Tibial artery (tissue), 4 donors: ENCODE measurements around the gene CYP27A1.

Experiments used
- DNase-seq, 2 donors: peaks; one replicate each; pipeline ENCODE4 v3.0.0-alpha.2; 2019
- H3K27ac ChIP-seq, 2 donors: fragments of 200-600 bp; sonication (generic) in 1 of 2; 1 replicate in 1 of 2; 2 replicates in 1 of 2; pipeline ENCODE4 v1.5.1; 2018 to 2019; ENCODE audit warnings: mild to moderate bottlenecking in 1 of 2
- H3K27me3 ChIP-seq, 2 donors: fragments of 200-600 bp; sonication (generic) in 1 of 2; one replicate each; pipeline versions ENCODE4 v1.5.1 to v1.6.0; 2016 to 2019
- H3K36me3 ChIP-seq, 3 donors: fragments of 200-600 bp; sonication (generic) in 2 of 3; one replicate each; pipeline ENCODE4 v1.5.1; 2016 to 2019; ENCODE audit warnings: mild to moderate bottlenecking in 2 of 3
- H3K4me1 ChIP-seq, 4 donors: fragments of 200-600 bp; sonication (generic) in 2 of 4; 1 replicate in 3 of 4; 2 replicates in 1 of 4; pipeline ENCODE4 v1.5.1; 2016 to 2019
- H3K4me3 ChIP-seq, 2 donors: fragments of 200-600 bp; sonication (generic) in 1 of 2; 1 replicate in 1 of 2; 2 replicates in 1 of 2; pipeline ENCODE4 v1.5.1; 2018 to 2019; ENCODE audit warnings: mild to moderate bottlenecking in 2 of 2
- H3K9me3 ChIP-seq, 3 donors: fragments of 200-600 bp; sonication (generic) in 1 of 3; one replicate each; pipeline ENCODE4 v1.5.1; 2016 to 2019
- CTCF ChIP-seq, 2 experiments: fragments of 200-600 bp in 1 of 2; fragments of 450-650 bp in 1 of 2; IDR thresholded peaks; one replicate each; pipeline ENCODE4 v1.5.1; 2017 to 2019; ENCODE audit warnings: antibody characterized with exemption in 2 of 2, mild to moderate bottlenecking in 1 of 2, moderate library complexity in 1 of 2
- intact Hi-C: fragments of 100-400 bp; cut with DNase I; formaldehyde crosslinking; loops from one replicate; pipeline ENCODE4 v1.15.0; 2023; ENCODE audit warnings: low total_unique reads

CYP27A1 gene

GRCh38 chr2:218828477-218828778 lies 46.5 kb downstream of the CYP27A1 start:
- intact Hi-C loops, result no loop called here
- Histone ChIP-seq H3K9me3 (no peaks in the 10 kb centered on the region), H3K36me3 (no peaks in the 10 kb centered on the region), H3K27me3 (no peaks in the 10 kb centered on the region), H3K27ac (no peak overlapping the region), H3K4me1 (peaks cover 0 to 36% (median 23%) of the 10 kb centered on the region in 4 donors), H3K4me3 (no peak overlapping the region)
- DNase-seq, result peak in 1 of 2 donors; percentile 48
- no peak for TF ChIP-seq CTCF (IDR thresholded peaks at IDR 0.05)

GRCh38 chr2:218829868-218830451 lies 48.0 kb downstream of the CYP27A1 start:
- no peak overlapping the region for H3K4me3 ChIP-seq
- H3K27me3 ChIP-seq, result no peaks in the 10 kb centered on the region
- TF ChIP-seq CTCF (IDR thresholded peaks at IDR 0.05), result no peak
- H3K4me1 ChIP-seq, result peaks cover 0 to 36% (median 25%) of the 10 kb centered on the region in 4 donors
- H3K36me3 ChIP-seq, result no peaks in the 10 kb centered on the region
- no peaks in the 10 kb centered on the region for H3K9me3 ChIP-seq
- peak in 1 of 2 donors; percentile 64 for DNase-seq
- no peak overlapping the region for H3K27ac ChIP-seq
- intact Hi-C loops, result no loop called here

GRCh38 chr2:218830526-218831306 lies 48.8 kb downstream of the CYP27A1 start:
- Histone ChIP-seq H3K4me3 (no peak overlapping the region), H3K4me1 (peaks cover 0 to 36% (median 25%) of the 10 kb centered on the region in 4 donors), H3K27me3 (no peaks in the 10 kb centered on the region), H3K27ac (peak overlapping the region in 1 of 2 donors; percentile 68), H3K9me3 (no peaks in the 10 kb centered on the region), H3K36me3 (no peaks in the 10 kb centered on the region)
- no peak for TF ChIP-seq CTCF (IDR thresholded peaks at IDR 0.05)
- intact Hi-C loops, result no loop called here
- DNase-seq, result peak in 1 of 2 donors; percentile 33

GRCh38 chr2:218831378-218831990 lies 49.5 kb downstream of the CYP27A1 start, which contains the start of gene PRKAG3:
PRKAG3 (minus strand) TSS chr2:218831803.
- Histone ChIP-seq H3K4me3 (no peak within 1 kb of the TSS), H3K27ac (peak within 1 kb of the TSS; percentile 68 to 71), H3K9me3 (no peaks in the 10 kb centered on the region), H3K27me3 (no peaks in the 10 kb centered on the region), H3K4me1 (peaks cover 0 to 36% (median 25%) of the 10 kb centered on the region in 4 donors), H3K36me3 (no peaks in the 10 kb centered on the region)
- no peak for TF ChIP-seq CTCF (IDR thresholded peaks at IDR 0.05)
- peak in 1 of 2 donors; percentile 80 for DNase-seq
- intact Hi-C loops, result no loop called here

- H3K27me3 ChIP-seq, result no peaks in the 10 kb centered on the region
- intact Hi-C loops, result no loop called here
These were observed 50.1 kb downstream of the CYP27A1 start for GRCh38 chr2:218832081-218832480.

More at GRCh38 chr2:218832081-218832480, 50.1 kb downstream of the CYP27A1 start:
- no peak for DNase-seq
- TF ChIP-seq CTCF (IDR thresholded peaks at IDR 0.05), result no peak
- H3K4me3 ChIP-seq, result no peak overlapping the region
- peak overlapping the region; percentile 68 to 71 for H3K27ac ChIP-seq
- no peaks in the 10 kb centered on the region for H3K9me3 ChIP-seq
- no peaks in the 10 kb centered on the region for H3K36me3 ChIP-seq
- peaks cover 0 to 36% (median 25%) of the 10 kb centered on the region in 4 donors for H3K4me1 ChIP-seq
